ENCODE measurements around the gene RHPN2. TPM values are rescaled to one million over a fixed set of nuclear protein-coding genes. Genes with fewer than 3 reads are reported as not detected.
"Not testable (repeated sequence)": the region's sequence is repeated elsewhere in the genome, so short reads cannot be mapped to it uniquely, and the experiment has no call there.

Gene RHPN2
- total and polyA plus RNA-seq, 10 donors: 1.2 to 5.3 (median 2.6) TPM

DNA sequence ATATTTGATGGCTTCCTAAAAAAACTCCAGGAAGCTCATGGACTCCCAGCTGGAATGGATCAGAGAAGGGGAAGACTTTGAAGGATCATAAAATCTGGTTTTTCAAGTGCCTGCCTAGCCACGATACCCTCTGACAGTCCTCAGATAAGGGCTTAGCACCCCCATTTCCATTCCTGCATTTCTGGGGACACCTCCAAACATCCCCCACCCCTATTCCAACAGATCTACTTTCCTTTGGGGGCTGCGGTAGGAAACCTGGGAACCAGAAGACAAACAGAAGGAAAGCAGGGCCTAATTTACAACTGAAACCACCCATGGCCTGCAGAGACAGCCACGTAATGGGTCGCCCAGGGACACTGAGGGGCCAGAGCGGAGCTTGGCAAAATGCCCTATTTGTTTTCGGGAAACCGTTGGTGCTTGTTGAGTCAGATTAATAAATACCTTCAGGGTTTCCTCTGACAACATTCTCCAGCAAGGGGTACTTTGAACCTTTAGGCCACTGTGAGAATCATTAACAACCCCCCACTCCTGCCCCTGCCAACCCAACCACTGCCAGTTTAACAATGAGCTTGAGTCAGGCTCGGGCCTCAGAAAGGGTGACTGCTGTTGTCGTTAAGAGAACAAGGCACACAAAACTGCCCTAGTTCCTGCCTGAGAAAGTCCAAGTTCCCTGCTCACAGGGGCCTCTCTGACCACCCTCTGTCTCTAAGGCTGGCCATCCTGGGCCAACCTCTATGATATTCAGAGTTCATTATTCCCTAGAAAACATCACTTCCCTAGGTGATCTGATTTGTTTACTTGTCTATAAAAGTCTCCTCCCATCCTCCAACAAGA lies 23.5 kb downstream of the RHPN2 start:
- H3K4me1 ChIP-seq: no peaks in the 10 kb centered on the region
- no peak overlapping the region for H3K27ac ChIP-seq
- no peak overlapping the region for H3K4me3 ChIP-seq
- intact Hi-C loops (cut with DNase I; ENCODE audit: low total_unique reads): no loop called here
- H3K9me3 ChIP-seq: no peaks in the 10 kb centered on the region
- 65 to 75% (median 66%) methylated on average over 9 of the region's 9 CpGs for WGBS, 5 donors
- H3K27me3 ChIP-seq (replicated peaks in 1 of 7): no peaks in the 10 kb centered on the region
- H3K36me3 ChIP-seq: no peaks in the 10 kb centered on the region
- TF ChIP-seq POLR2A (IDR thresholded peaks at IDR 0.05) (no peak), POLR2AphosphoS5 (IDR thresholded peaks at IDR 0.05) (no peak)
- TF ChIP-seq, protein P1, sequence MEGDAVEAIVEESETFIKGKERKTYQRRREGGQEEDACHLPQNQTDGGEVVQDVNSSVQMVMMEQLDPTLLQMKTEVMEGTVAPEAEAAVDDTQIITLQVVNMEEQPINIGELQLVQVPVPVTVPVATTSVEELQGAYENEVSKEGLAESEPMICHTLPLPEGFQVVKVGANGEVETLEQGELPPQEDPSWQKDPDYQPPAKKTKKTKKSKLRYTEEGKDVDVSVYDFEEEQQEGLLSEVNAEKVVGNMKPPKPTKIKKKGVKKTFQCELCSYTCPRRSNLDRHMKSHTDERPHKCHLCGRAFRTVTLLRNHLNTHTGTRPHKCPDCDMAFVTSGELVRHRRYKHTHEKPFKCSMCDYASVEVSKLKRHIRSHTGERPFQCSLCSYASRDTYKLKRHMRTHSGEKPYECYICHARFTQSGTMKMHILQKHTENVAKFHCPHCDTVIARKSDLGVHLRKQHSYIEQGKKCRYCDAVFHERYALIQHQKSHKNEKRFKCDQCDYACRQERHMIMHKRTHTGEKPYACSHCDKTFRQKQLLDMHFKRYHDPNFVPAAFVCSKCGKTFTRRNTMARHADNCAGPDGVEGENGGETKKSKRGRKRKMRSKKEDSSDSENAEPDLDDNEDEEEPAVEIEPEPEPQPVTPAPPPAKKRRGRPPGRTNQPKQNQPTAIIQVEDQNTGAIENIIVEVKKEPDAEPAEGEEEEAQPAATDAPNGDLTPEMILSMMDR (IDR thresholded peaks at IDR 0.05 in 8 of 11, conservative IDR thresholded peaks at IDR 0.05 in 3 of 11): no peak
- DNase-seq: no peak

DNA sequence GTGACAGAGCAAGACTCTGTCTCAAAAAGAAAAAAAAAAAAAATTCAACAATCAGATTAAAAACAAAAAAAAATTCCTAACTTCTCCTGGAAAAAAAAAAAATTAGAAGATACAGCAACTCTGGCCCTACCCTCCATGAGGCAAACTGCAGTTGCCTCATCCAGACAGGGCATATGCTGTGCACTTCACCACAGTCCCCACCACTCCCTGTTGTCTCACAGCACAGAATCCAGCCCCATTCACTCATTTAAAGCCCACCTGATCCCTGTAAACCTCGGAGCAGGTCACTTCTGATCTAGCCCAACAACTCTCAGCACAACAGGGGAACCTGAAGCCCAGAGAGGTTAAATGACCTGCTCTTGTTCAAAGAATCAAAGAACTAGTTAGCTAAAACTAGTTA lies 24.9 kb downstream of the RHPN2 start:
- Histone ChIP-seq H3K27ac (no peak overlapping the region), H3K4me3 (no peak overlapping the region), H3K4me1 (no peaks in the 10 kb centered on the region), H3K36me3 (no peaks in the 10 kb centered on the region), H3K9me3 (no peaks in the 10 kb centered on the region), H3K27me3 (replicated peaks in 1 of 7) (no peaks in the 10 kb centered on the region)
- intact Hi-C loops (cut with DNase I; ENCODE audit: low total_unique reads): no loop called here
- 86 to 92% (median 89%) methylated on average over 1 of the region's 1 CpG for WGBS, 5 donors
- TF ChIP-seq POLR2A (IDR thresholded peaks at IDR 0.05) (no peak), POLR2AphosphoS5 (IDR thresholded peaks at IDR 0.05) (no peak)
- TF ChIP-seq, protein P1 (IDR thresholded peaks at IDR 0.05 in 8 of 11, conservative IDR thresholded peaks at IDR 0.05 in 3 of 11): no peak
- DNase-seq: no peak

DNA sequence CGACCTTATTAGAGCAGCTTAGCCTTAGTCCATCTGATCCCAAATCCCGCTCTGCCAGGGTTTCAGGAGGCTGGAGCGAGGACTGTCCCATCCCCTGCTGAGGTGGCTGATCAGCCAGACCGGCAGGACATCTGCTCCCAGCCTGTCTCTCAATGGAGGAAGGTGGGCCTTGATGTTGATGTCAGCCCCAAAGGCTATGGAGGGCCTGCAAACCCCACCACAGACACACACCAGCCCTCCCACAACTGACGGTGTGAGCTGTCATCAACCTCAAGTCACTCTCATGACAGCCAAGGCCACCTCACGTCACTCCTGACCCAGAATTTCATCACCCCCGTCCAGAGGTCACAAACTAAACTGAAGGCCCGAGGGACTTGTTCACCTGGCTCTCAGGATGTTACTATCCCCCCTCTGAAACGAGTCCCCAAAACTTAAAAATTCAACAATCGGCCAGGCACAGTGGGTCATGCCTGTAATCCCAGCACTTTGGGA lies 25.5 kb downstream of the RHPN2 start:
- no peak for DNase-seq
- H3K36me3 ChIP-seq: no peaks in the 10 kb centered on the region
- no peaks in the 10 kb centered on the region for H3K9me3 ChIP-seq
- intact Hi-C loops (cut with DNase I; ENCODE audit: low total_unique reads): no loop called here
- 80 to 95% (median 86%) methylated on average over 10 of the region's 10 CpGs for WGBS, 5 donors
- H3K27ac ChIP-seq: no peak overlapping the region
- no peaks in the 10 kb centered on the region for H3K27me3 ChIP-seq (replicated peaks in 1 of 7)
- H3K4me3 ChIP-seq: no peak overlapping the region
- TF ChIP-seq POLR2A (IDR thresholded peaks at IDR 0.05) (no peak), POLR2AphosphoS5 (IDR thresholded peaks at IDR 0.05) (no peak)
- TF ChIP-seq, protein P1 (IDR thresholded peaks at IDR 0.05 in 8 of 11, conservative IDR thresholded peaks at IDR 0.05 in 3 of 11): no peak
- H3K4me1 ChIP-seq: no peaks in the 10 kb centered on the region

DNA sequence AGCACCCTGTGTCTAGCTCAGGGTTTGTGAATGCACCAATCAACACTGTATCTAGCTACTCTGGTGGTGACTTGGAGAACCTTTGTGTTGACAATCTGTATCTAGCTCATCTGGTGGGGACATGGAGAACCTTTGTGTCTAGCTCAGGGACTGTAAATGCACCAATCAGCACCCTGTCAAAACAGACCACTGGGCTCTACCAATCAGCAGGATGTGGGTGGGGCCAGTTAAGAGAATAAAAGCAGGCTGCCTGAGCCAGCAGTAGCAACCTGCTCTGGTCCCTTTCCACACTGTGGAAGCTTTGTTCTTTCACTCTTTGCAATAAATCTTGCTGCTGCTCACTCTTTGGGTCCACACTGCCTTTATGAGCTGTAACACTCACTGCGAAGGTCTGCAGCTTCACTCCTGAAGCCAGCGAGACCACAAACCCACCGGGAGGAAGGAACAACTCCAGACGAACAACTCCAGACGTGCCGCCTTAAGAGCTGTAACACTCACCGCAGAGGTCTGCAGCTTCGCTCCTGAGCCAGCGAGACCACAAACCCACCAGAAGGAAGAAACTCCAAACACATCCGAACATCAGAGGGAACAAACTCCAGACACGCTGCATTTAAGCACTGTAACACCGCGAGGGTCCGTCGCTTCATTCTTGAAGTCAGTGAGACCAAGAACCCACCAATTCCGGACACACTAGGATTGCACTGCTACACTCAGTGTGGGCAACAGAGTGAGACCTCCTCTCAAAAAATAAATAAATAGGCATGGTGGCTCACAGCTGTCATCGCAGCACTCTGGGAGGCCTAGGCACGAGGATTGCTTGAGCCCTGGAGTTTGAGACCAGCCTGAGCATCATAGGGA lies 27.3 kb downstream of the RHPN2 start:
- WGBS, 5 donors: 25 to 63% (median 38%) methylated on average over 14 to 18 of the region's 18 CpGs
- H3K27me3 ChIP-seq (replicated peaks in 1 of 7); H3K9me3 ChIP-seq; DNase-seq; intact Hi-C loops (cut with DNase I; ENCODE audit: low total_unique reads); H3K4me1 ChIP-seq; H3K36me3 ChIP-seq; H3K27ac ChIP-seq: not testable (repeated sequence)
- peak overlapping the region in 1 of 8 donors; percentile 21 for H3K4me3 ChIP-seq

DNA sequence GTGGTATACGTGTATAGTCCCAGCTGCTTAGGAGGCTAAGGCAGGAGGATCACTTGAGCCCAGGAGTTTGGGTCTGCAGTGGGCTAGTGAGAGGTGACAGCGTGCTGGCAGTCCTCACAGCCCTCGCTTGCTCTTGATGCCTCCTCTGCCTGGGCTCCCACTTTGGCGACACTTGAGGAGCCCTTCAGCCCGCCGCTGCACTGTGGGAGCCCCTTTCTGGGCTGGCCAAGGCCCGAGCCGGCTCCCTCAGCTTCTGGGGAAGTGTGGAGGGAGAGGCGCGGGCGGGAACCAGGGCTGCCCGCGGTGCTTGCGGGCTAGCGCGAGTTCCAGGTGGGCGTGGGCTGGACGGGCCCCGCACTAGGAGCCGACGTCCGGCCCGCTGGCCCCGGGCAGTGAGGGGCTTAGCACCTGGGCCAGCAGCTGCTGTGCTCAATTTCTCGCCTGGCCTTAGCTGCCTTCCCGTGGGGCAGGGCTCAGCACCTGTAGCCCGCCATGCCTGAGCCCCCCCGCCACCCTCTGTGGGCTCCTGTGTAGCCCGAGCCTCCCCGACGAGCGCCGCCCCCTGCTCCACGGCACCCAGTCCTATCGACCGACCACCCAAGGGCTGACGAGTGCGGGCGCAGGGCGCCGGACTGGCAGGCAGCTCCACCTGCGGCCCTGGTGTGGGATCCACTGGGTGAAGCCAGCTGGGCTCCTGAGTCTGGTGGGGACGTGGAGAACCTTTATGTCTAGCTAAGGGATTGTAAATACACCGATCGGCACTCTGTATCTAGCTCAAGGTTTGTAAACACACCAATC lies 28.1 kb downstream of the RHPN2 start:
- H3K4me1 ChIP-seq; H3K4me3 ChIP-seq; DNase-seq; intact Hi-C loops (cut with DNase I; ENCODE audit: low total_unique reads); H3K27ac ChIP-seq; H3K27me3 ChIP-seq (replicated peaks in 1 of 7); H3K9me3 ChIP-seq; H3K36me3 ChIP-seq: not testable (repeated sequence)
- WGBS, 5 donors: 93 to 96% (median 95%) methylated on average over 26 to 45 of the region's 45 CpGs

Data from spleen (tissue), 11 donors.